ENCODE results near the gene OR8B3. TPM values are rescaled to one million over a fixed set of nuclear protein-coding genes. Genes with fewer than 3 reads are reported as not detected.

OR8B3 gene
- total RNA-seq = not detected in 2 replicates

DNA sequence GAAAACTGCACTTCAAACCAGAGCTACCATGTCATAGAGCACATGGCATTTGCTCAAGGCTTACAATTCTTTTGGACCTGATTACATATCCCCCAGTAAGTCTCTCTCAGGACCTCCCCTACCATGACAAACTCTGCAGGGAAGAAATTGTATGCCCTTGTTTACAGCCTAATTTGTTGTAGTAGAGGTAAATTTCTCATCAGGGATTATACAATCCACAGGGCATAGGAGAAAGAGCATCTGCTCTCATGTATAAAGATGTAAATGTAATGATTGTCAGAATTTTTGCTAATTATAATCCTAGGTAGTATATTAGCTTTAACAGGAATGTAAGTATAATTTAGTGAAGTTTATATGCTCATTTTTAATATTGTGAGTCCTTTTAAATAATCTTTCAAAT is at the start of gene OR8B3:
Gene OR8B3, minus strand, starts transcription at position 101 of the 400 bp plus-strand sequence. CDS start 1,673 bp downstream, outside the sequence.

DNA sequence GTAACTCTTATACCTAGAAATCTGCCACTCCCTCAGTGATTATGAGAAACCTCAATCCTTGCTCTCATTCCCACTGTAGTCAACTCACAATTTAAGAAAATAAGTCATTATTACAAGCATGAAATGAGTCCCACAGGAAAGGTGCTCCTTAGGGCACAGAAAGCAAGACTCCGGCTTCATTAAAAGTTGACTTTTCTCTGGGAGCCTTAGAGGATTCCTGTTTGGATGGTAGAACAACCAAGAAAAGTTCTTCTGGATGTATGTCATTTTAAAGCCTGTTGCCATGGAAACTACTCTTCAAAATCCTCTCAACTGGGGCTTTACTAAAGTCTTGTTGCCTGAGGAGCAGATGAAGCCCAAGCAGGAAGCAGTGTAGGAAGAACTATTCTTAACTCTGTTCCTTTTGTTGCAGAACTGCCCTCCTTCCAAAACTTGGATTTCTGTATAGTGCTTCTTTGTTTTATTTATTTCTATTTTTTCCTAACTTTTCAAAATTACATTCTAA is 46.9 kb upstream of the OR8B3 start, which contains the start of gene OR8B8:
Gene OR8B8, minus strand, starts transcription at position 51 of the 505 bp plus-strand sequence. CDS start 4,611 bp downstream, outside the sequence.

DNA sequence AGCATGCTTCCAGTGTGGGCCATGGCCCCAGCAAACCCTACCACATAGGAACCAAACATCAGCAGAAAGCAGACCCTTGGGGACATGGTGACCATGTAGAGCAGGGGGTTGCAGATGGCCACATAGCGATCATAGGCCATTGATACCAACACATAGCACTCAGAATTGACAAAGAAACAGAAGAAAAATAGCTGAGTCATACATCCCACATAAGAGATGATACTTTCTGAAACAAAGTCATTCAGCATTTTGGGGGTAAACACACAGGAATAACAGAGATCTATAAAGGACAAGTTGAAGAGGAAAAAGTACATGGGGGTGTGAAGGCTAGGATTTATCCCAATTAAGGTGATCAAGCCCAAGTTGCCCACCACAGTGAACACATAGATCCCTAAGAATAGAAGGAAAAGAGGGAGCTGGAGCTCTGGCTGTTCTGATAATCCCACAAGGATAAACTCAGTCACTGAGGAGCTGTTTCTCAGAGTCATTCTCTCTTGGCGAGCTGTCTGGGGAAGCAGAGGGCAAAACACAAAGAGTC is 25.6 kb upstream of the OR8B3 start, which contains the start of gene OR8B4:
Gene OR8B4, minus strand, starts transcription at position 488 of the 538 bp plus-strand sequence. Its CDS starts 0 bp downstream, at position 488.

GRCh38 chr11:124384399-124384798 is 14.4 kb downstream of the OR8B3 start, which contains the start of gene OR8B2:
OR8B2 (minus strand) TSS chr11:124384499; CDS start chr11:124383343, 1,156 bp downstream.

Other genes starting within 250 kb of the OR8B3 start
- not detected in 2 replicates for gene OR10D3, start 215.7 kb downstream of the OR8B3 start, total RNA-seq
- not detected in 2 replicates for gene OR8G1, start 157.9 kb downstream of the OR8B3 start, total RNA-seq
- gene OR8G5, start 142.6 kb downstream of the OR8B3 start, total RNA-seq = not detected in 2 replicates
- gene OR8D1, start 85.1 kb downstream of the OR8B3 start, total RNA-seq = not detected in 2 replicates
- not detected in 2 replicates for gene OR8D2, start 78.8 kb downstream of the OR8B3 start, total RNA-seq
- gene OR8B2, start 14.5 kb downstream of the OR8B3 start, total RNA-seq = not detected in 2 replicates
- gene OR8B4, start 25.8 kb upstream of the OR8B3 start, total RNA-seq = not detected in 2 replicates
- not detected in 2 replicates for gene OR8B8, start 46.7 kb upstream of the OR8B3 start, total RNA-seq
- not detected in 2 replicates for gene OR8B12, start 144.6 kb upstream of the OR8B3 start, total RNA-seq
- not detected in 2 replicates for gene OR8A1, start 171.0 kb upstream of the OR8B3 start, total RNA-seq
- not detected in 2 replicates for gene PANX3, start 212.4 kb upstream of the OR8B3 start, total RNA-seq
- 26.7 and 29.4 TPM in 2 replicates for gene TBRG1, start 223.8 kb upstream of the OR8B3 start, total RNA-seq